Lung microvascular endothelial cell (primary cell): ENCODE measurements around the gene RHBDL3. TPM values are rescaled to one million over a fixed set of nuclear protein-coding genes. Genes with fewer than 3 reads are reported as not detected.

Experiments used
- DNase-seq, 2 donors: peaks; one replicate each; pipeline versions ENCODE4 v3.0.0 to v3.0.0-alpha.2; 2010; ENCODE audit warnings: low read depth in 2 of 2
- total RNA-seq: library from RNA; depleted of rRNA; stranded (reverse); fragments of >200 nt; gene quantifications from 2 replicates; pipeline ENCODE4 v1.2.1, GENCODE V29; 2014

The RHBDL3 gene
- total RNA-seq, 1 donor from 2014 or later: not detected

GRCh38 chr17:32356750-32357149, 91.1 kb downstream of the RHBDL3 start:
- no peak for DNase-seq

DNA sequence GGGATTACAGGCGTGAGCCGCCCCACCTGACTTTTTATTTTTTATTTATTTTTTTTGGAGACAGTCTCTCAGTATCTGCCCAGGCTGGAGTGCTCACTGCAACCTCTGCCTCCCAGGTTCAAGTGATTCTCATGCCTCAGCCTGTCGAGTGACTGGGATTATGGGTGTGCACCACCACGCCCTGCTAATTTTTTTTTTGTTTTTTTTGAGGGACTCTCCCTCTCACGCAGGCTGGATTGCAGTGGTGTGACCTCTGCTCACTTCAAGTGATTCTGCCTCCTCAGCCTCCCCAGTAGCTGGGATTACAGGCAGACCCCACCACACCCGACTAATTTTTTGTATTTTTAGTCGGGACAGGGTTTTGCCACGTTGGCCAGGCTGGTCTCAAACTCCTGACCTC, 92.0 kb downstream of the RHBDL3 start:
- no peak for DNase-seq

DNA sequence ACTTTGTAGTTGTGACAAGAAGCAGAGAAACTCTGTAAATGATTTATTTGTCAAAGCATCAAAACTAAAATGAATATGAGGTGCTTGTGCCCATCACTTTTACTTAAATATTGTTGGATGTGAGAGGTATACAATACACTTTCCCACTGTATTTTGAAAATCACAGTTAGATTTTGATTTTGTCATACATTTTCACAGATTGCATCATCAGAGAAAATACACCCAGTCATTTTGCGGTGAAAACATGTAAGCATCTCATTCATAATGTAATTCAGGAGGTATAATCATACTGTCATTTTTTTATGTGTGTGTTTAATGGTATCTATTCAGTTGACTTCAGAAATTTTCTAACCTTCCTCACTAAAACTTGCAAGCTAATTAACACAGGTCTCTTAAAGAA, 95.6 kb downstream of the RHBDL3 start:
- no peak for DNase-seq

DNA sequence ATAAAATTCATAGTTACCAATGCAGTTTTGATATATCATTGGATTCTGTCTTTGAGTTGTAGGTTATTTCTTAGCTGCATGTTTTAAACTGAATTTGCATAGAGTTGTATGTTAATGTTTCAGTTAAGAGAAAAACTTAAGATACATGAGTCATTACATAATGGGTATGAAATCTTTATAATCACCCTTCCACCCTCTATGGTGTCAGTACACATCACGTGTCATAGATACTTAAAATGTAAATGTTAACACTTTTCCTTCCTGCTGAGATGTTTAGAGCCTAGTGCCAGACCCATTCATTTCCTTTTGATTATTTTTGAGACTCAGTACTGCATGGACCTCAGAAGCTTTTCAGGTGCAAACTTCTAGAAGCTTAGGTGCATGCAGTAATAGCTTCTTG, 104.8 kb downstream of the RHBDL3 start:
- DNase-seq: no peak

Other genes with a start within 250 kb of the RHBDL3 start
- 22.7 and 30.8 TPM in 2 replicates for gene RHOT1, start 123.3 kb upstream of the RHBDL3 start, total RNA-seq
- gene C17orf75, start 76.3 kb downstream of the RHBDL3 start, total RNA-seq: 27.5 and 30.6 TPM in 2 replicates
- gene ZNF207, start 84.3 kb downstream of the RHBDL3 start, total RNA-seq: 43.2 and 52.0 TPM in 2 replicates
- gene PSMD11, start 178.7 kb downstream of the RHBDL3 start, total RNA-seq: 69.8 and 79.5 TPM in 2 replicates
- 1.3 and 2.2 TPM in 2 replicates for gene CDK5R1, start 221.2 kb downstream of the RHBDL3 start, total RNA-seq